Fibroblast of lung (primary cell): ENCODE results near the gene GHRH.

ENCODE experiments used
- EZH2 ChIP-seq: IDR thresholded peaks from 2 replicates; pipeline ENCODE4 v1.5.1; 2012; ENCODE audit warnings: low read length, control low read depth, mild to moderate bottlenecking; ENCODE audit errors: missing control alignments
- TF ChIP-seq, protein P1 (sequence below), 2 donors: IDR thresholded peaks in 1 of 2; conservative IDR thresholded peaks in 1 of 2; 1 replicate in 1 of 2; 2 replicates in 1 of 2; pipeline ENCODE4 v1.5.1; 2011 to 2012; ENCODE audit warnings: low read length in 2 of 2, control low read depth in 1 of 2, inconsistent platforms in 1 of 2, low read depth in 1 of 2, mild to moderate bottlenecking in 1 of 2

DNA sequence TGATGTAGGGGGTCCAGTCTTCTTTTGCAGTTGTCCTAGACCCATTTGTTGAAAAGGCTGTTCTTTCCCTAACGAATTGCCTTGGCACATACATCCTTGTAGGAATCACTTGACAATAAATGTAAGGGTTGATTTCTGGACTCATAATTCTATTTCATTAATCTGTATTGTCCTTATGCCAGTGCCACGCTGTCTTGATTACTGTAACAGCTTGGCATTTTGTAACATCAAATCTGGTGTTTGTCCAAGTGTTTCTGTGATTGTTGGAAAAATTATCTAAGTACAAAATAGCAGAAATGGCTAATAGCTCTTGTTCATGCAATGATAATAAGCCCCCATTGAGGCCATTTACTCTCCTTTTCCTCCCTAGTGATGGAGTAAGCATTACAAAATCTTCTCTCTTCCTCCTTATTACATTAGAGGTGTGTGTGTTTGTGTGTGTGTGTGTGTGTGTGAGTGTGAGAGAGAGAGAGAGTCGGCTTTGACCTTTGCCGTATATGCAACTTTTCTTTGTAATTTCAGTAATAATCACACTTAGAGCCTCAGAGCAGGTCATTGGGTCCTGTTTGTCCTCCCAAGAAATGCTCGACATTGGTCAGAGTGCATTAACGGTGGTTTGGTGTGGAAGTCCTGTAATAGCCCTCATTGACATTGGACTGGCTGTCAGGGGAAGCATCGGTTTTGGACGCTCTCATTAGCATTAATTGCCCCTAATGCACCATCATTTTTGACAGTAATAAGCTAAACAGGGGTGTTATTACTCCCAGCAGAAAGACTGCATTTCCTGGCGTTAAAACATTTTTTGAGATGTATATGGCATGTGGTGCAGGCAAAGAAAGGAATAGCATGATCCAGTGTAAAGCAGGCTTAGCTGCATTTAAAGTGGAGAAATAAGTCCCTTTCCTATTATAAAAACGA lies 41.6 kb downstream of the GHRH start:
- TF ChIP-seq, protein P1, sequence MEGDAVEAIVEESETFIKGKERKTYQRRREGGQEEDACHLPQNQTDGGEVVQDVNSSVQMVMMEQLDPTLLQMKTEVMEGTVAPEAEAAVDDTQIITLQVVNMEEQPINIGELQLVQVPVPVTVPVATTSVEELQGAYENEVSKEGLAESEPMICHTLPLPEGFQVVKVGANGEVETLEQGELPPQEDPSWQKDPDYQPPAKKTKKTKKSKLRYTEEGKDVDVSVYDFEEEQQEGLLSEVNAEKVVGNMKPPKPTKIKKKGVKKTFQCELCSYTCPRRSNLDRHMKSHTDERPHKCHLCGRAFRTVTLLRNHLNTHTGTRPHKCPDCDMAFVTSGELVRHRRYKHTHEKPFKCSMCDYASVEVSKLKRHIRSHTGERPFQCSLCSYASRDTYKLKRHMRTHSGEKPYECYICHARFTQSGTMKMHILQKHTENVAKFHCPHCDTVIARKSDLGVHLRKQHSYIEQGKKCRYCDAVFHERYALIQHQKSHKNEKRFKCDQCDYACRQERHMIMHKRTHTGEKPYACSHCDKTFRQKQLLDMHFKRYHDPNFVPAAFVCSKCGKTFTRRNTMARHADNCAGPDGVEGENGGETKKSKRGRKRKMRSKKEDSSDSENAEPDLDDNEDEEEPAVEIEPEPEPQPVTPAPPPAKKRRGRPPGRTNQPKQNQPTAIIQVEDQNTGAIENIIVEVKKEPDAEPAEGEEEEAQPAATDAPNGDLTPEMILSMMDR (conservative IDR thresholded peaks at IDR 0.05 in 1 of 2, IDR thresholded peaks at IDR 0.05 in 1 of 2; ENCODE audit: low read depth in 1 of 2, low read length in 2 of 2) = no peak
- no peak for TF ChIP-seq EZH2
